Adipocyte (in vitro differentiated cells): ENCODE data around the gene FLACC1.
"Not testable (repeated sequence)": the region's sequence is repeated elsewhere in the genome, so short reads cannot be mapped to it uniquely, and the experiment has no call there.

Experiments
- DNase-seq: peaks from one replicate; pipeline ENCODE4 v3.0.0-alpha.2; 2015; ENCODE audit warnings: low read depth
- H3K27me3 ChIP-seq: replicated peaks from 2 replicates; pipeline ENCODE4 v1.7.0; 2013; ENCODE audit warnings: mild to moderate bottlenecking, low read length, moderate library complexity; ENCODE audit not compliant: control insufficient read depth, insufficient read depth
- H3K36me3 ChIP-seq: 2 replicates; pipeline ENCODE4 v1.7.0; 2013; ENCODE audit warnings: low read length, mild to moderate bottlenecking, moderate library complexity; ENCODE audit not compliant: control insufficient read depth, insufficient read depth, severe bottlenecking
- H3K4me1 ChIP-seq: 2 replicates; pipeline ENCODE4 v1.7.0; 2013; ENCODE audit warnings: mild to moderate bottlenecking, low read length, moderate library complexity; ENCODE audit not compliant: control insufficient read depth, insufficient read depth
- H3K4me3 ChIP-seq: 2 replicates; pipeline ENCODE4 v1.7.0; 2013; ENCODE audit warnings: mild to moderate bottlenecking, low read length, moderate library complexity
- H3K9ac ChIP-seq: 2 replicates; pipeline ENCODE4 v1.7.0; 2013; ENCODE audit warnings: mild to moderate bottlenecking, low read length, moderate library complexity
- H3K9me3 ChIP-seq: 2 replicates; pipeline ENCODE4 v1.7.0; 2013; ENCODE audit warnings: mild to moderate bottlenecking, low read length, moderate library complexity; ENCODE audit not compliant: control insufficient read depth

The FLACC1 gene

DNA sequence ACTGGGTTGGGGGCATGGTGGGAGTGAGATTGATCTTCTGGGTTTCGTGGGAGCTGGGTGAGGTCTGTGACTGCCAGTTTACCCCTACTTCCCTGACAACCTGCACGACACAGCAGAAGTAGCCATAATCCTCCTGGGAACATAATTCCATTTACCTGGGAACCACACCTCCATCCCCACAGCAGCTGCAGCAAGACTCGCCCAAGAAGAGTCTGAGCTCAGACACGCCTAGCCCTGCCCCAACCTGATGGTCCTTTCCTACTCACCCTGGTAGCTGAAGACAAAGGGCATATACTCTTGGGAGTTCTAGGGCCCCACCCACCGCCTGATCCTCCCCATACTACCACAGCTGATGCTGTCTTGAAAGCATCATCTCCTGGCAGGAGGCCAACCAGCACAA, 43.8 kb downstream of the FLACC1 start:
- no peak overlapping the region for H3K4me3 ChIP-seq
- no peak overlapping the region for H3K9ac ChIP-seq
- peaks cover 2% of the 10 kb centered on the region for H3K9me3 ChIP-seq
- no peaks in the 10 kb centered on the region for H3K4me1 ChIP-seq
- H3K36me3 ChIP-seq = peaks cover 6% of the 10 kb centered on the region
- DNase-seq = no peak
- H3K27me3 ChIP-seq = no peaks in the 10 kb centered on the region

DNA sequence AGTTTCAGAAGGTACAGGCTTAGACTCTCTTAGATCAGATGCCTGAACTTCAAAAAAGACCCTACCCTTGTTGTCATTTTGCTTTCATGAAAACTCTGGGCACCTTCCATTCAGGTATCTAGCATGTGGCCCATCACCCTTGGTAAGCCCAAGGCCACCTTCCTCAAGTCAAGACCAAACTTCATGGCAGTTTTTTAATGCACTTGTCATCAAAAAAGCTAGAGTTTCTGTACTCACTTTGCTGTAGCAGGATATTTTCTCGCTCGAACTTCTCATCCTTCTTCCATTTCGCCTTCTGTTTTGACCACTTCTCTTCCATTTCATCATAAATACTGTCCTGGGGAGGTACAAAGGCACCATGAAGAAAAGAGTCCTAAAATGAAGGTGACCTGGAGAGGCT, 48.2 kb downstream of the FLACC1 start:
- no peak overlapping the region for H3K4me3 ChIP-seq
- no peaks in the 10 kb centered on the region for H3K4me1 ChIP-seq
- no peak overlapping the region for H3K9ac ChIP-seq
- H3K27me3 ChIP-seq = no peaks in the 10 kb centered on the region
- H3K36me3 ChIP-seq = peaks cover 6% of the 10 kb centered on the region
- DNase-seq = no peak
- H3K9me3 ChIP-seq = peaks cover 2% of the 10 kb centered on the region

DNA sequence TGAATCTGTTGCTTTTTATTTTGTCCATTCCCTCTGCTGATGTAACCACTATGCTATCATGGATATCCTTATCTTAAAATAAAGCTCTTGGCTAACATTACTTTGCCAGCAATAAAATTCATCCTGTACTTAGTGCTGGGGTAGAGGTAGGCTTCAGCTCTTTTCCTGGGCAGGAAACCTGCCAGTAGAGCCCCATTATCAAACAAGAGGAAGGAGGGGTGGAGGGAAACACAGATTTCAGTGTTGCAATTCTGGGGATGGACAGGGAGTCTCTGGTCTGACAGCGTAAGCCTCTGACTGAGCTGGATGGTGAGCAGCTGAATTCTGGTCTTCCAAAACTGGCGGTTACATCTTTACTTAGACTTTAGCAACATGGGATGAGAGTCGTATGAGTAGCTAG, 49.3 kb downstream of the FLACC1 start:
- Histone ChIP-seq H3K4me3 (no peak overlapping the region), H3K27me3 (no peaks in the 10 kb centered on the region), H3K4me1 (no peaks in the 10 kb centered on the region), H3K36me3 (peaks cover 6% of the 10 kb centered on the region), H3K9me3 (peaks cover 2% of the 10 kb centered on the region), H3K9ac (no peak overlapping the region)
- DNase-seq = no peak

DNA sequence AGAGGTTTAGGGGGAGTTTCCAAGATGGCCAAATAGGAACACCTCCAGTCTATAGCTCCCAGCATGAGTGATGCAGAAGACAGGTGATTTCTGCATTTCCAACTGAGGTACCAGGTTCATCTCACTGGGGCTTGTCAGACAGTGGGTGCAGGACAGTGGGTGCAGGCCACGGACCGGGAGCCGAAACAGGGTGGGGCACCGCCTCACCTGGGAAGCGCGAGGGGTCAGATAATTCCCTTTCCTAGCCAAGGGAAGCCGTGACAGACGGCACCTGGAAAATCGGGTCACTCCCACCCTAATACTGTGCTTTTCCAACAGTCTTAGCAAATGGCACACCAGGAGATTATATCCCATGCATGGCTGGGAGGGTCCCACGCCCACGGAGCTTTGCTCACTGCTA, 57.2 kb downstream of the FLACC1 start:
- not testable (repeated sequence) for DNase-seq, H3K4me1 ChIP-seq, H3K9ac ChIP-seq

DNA sequence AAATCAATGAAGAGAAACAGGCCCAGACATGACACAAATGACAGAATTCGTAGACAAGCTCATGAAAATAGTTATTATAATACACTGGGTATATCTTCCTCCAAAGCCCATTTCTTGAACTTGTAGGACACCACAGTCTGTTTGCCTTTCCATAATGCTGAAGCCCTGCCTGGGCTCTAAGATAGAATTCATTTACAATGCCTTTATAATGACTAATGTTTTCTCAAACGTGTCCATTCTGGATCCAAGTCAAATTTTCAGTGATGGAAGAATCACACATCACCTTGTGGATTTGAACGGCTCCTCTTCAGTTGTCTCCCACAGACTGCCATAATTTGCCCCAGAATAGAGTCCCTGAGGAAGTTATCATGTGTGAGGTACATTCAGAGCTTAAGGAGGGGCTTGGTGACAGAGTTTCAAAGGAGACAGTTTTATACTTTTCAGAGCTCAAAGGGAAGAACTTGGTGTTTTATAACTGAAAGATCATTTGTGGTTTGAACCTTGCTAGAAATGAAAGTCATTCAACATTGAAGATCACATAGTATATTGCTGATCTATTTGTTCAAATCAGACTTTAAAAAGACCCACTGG, 58.6 kb downstream of the FLACC1 start:
- peak; percentile 32 for DNase-seq
- Histone ChIP-seq H3K4me1 (no peaks in the 10 kb centered on the region), H3K9ac (no peak overlapping the region), H3K27me3 (no peaks in the 10 kb centered on the region), H3K4me3 (no peak overlapping the region), H3K36me3 (no peaks in the 10 kb centered on the region), H3K9me3 (peaks cover 4% of the 10 kb centered on the region)

More for the DNA sequence above, 57.2 kb downstream of the FLACC1 start:
- not testable (repeated sequence) for H3K36me3 ChIP-seq, H3K9me3 ChIP-seq, H3K4me3 ChIP-seq, H3K27me3 ChIP-seq

DNA sequence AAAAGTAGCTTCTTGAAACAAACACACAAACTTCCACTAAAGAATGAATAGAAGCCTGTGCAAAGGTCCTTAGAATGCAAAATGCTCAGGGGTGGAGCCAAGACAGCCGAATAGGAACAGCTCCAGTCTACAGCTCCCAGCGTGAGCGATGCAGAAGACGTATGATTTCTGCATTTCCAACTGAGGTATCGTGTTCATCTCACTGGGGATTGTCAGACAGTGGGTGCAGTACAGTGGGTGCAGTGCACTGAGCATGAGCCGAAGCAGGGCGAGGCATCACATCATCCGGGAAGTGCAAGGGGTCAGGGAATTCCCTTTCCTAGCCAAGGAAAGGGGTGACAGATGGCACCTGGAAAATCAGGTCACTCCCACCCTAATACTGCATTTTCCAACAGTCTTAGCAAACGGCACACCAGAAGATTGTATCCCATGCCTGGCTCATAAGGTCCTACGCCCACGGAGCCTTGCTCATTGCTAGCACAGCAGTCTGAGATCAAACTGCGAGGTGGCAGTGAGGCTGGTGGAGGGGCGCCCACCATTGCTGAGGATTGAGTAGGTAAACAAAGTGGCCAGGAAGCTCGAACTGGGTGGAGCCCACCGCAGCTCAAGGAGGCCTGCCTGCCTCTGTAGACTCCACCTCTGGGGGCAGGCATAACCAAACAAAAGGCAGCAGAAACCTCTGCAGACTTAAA, 66.5 kb downstream of the FLACC1 start:
- H3K9ac ChIP-seq, H3K27me3 ChIP-seq, H3K9me3 ChIP-seq, H3K4me1 ChIP-seq, H3K4me3 ChIP-seq, DNase-seq: not testable (repeated sequence)
- H3K36me3 ChIP-seq = peaks cover 32% of the 10 kb centered on the region

DNA sequence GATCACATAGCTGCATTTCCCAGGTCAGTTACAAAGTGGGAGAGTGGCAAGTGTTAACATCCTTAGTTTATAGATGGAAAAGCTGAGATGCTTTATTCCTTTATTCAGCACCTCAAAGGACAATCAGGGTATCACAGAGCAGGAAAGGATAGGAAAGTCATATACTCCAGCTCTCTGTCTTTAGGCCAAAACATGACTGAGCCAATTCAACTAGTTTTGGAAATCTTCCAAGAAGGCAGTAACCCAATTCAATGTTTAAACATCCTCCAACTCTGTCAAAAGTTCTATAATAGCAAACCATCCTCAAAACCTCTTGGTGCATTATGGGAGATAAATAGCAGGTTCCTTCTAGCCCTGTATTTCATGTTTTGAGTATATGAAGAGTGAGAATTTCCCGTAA, 71.6 kb downstream of the FLACC1 start:
- no peak for DNase-seq
- Histone ChIP-seq H3K27me3 (no peaks in the 10 kb centered on the region), H3K9me3 (no peaks in the 10 kb centered on the region)

DNA sequence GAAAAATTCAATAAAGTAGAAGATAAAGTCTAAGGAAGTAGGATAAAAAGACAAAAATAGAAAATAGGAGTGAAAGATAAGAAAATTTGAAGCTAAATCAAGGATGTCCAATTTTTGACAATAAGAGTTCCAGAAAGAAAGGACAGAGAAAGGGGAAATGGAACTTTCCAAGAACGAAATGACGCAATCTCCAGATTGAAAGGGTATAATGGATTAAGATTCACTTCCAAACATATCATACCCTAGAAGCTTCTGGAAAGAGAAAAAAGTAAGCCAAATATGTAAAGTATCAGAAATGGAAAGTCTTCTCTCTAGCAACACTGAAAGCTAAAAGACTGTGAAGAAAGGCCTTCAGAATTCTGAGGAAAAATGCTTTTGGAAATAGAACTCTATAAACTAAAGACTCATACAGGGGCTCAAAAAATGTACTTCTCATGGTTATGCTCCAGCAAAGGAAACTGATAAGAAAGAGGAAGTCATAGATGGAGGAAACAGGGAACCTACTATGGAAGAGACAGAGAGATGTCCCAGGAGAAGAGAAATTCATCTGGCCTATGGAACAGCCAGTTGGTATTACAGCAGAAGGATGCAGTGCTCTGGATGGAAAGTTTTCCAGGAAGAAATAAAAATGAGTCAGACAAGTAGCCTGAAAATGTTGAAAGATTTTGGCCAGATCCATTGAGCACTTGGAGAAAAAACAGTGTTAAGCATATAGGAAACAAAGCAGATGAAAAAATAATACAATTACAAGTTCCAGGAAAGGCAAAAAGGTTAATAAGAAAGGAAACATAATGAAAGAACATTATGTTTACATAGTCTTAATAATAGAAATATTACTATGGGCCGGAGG, 76.7 kb downstream of the FLACC1 start:
- Histone ChIP-seq H3K4me3 (no peak overlapping the region), H3K27me3 (no peaks in the 10 kb centered on the region), H3K9ac (no peak overlapping the region), H3K4me1 (peaks cover 7% of the 10 kb centered on the region), H3K36me3 (peaks cover 39% of the 10 kb centered on the region), H3K9me3 (no peaks in the 10 kb centered on the region)
- no peak for DNase-seq

More for the DNA sequence above, 71.6 kb downstream of the FLACC1 start:
- Histone ChIP-seq H3K4me3 (no peak overlapping the region), H3K9ac (no peak overlapping the region), H3K4me1 (peaks cover under 1% of the 10 kb centered on the region), H3K36me3 (peaks cover 42% of the 10 kb centered on the region)

DNA sequence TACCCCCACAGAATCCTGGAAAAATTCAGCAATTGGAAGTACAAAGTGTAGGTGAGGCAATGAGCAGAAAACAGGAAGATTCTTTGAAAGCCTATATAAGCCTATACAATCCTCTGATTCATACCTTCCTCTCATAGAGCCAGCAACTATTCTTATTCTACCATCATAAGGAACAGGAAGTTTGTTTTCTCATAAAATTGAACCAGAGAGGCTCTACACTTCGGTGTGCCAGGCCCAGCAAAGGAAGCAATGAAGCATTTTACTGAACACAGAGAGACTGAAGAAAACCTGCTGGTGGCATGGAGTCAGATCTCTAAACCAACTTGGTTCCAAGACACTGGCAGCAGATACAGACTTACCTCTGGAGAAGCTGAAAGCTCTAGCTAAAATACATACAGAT, 78.1 kb downstream of the FLACC1 start:
- peaks cover 37% of the 10 kb centered on the region for H3K36me3 ChIP-seq
- H3K4me1 ChIP-seq = peaks cover 7% of the 10 kb centered on the region
- H3K9ac ChIP-seq = no peak overlapping the region
- H3K9me3 ChIP-seq = no peaks in the 10 kb centered on the region
- no peak overlapping the region for H3K4me3 ChIP-seq
- DNase-seq = no peak
- no peaks in the 10 kb centered on the region for H3K27me3 ChIP-seq

DNA sequence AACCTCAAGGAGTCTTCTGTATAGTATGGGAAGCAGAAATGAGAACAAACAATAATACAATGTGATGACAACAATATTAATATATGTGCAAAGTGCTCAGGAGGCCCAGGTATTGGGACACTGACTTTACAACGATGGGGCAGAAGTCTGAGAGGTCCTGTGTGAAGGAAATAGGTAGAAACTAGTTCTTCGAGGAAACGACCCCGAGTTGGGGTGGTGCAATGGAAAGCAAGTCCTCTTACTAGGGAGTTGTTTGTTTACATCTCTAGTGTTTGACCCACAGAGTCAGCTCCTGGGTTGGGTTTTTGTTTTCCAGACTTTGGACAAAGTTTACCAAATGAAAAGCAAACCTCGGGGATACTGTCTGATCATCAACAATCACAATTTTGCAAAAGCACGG, 80.6 kb downstream of the FLACC1 start:
- H3K36me3 ChIP-seq = peaks cover 61% of the 10 kb centered on the region
- DNase-seq = no peak
- no peaks in the 10 kb centered on the region for H3K27me3 ChIP-seq
- no peaks in the 10 kb centered on the region for H3K9me3 ChIP-seq
- H3K4me3 ChIP-seq = no peak overlapping the region
- peaks cover 7% of the 10 kb centered on the region for H3K4me1 ChIP-seq
- H3K9ac ChIP-seq = no peak overlapping the region

DNA sequence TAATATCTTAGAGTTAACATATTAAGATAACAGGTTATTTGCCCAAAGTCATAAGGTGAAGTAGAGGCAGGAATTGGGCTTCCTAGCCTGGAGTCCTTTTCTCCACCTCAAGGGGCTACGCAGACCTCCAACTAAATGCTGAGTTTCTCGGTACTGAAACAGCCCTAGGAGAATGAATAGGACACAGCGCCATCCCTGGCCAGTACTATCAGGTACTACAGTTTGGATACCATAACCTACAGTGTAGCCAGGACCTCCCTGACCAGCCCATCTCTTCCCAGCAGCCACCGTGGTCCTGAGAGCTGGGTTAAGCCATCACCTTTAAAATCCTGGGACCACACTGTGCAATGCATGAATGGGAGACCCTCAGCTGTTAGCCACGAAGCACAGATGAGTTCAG, 81.2 kb downstream of the FLACC1 start:
- H3K36me3 ChIP-seq = peaks cover 61% of the 10 kb centered on the region
- no peak for DNase-seq
- no peaks in the 10 kb centered on the region for H3K27me3 ChIP-seq
- H3K9me3 ChIP-seq = no peaks in the 10 kb centered on the region
- no peak overlapping the region for H3K4me3 ChIP-seq
- H3K4me1 ChIP-seq = peaks cover 7% of the 10 kb centered on the region
- no peak overlapping the region for H3K9ac ChIP-seq
